ENCODE measurements around the gene CNTN5. TPM values are rescaled to one million over a fixed set of nuclear protein-coding genes. Genes with fewer than 3 reads are reported as not detected.
"Not testable (repeated sequence)": the region's sequence is repeated elsewhere in the genome, so short reads cannot be mapped to it uniquely, and the experiment has no call there.

Gene CNTN5
- total RNA-seq, 4 donors from 2014 or later: not detected

- no peak for ATAC-seq (ENCODE audit: low FRiP score)
- no peak for TF ChIP-seq CTCF (IDR thresholded peaks at IDR 0.05)
- DNase-seq (ENCODE audit: low spot score): no peak
Observed at GRCh38 chr11:99814738-99815137, 794.0 kb downstream of the CNTN5 start.

- TF ChIP-seq CTCF (IDR thresholded peaks at IDR 0.05): no peak
- ATAC-seq (ENCODE audit: low FRiP score): no peak
- no peak for DNase-seq (ENCODE audit: low spot score)
Observed at GRCh38 chr11:99818991-99819390, 798.2 kb downstream of the CNTN5 start.

- TF ChIP-seq CTCF (IDR thresholded peaks at IDR 0.05): no peak
- no peak for DNase-seq (ENCODE audit: low spot score)
- ATAC-seq (ENCODE audit: low FRiP score): no peak
Observed at GRCh38 chr11:99822846-99823565, 802.3 kb downstream of the CNTN5 start.

GRCh38 chr11:99836739-99837138, 816.0 kb downstream of the CNTN5 start:
- not testable (repeated sequence) for DNase-seq (ENCODE audit: low spot score)

GRCh38 chr11:99841885-99842284, 821.1 kb downstream of the CNTN5 start:
- no peak for ATAC-seq (ENCODE audit: low FRiP score)
- no peak for DNase-seq (ENCODE audit: low spot score)
- no peak for TF ChIP-seq CTCF (IDR thresholded peaks at IDR 0.05)

More at GRCh38 chr11:99836739-99837138, 816.0 kb downstream of the CNTN5 start:
- not testable (repeated sequence) for ATAC-seq (ENCODE audit: low FRiP score)

- no peak for TF ChIP-seq CTCF (IDR thresholded peaks at IDR 0.05)
- no peak for ATAC-seq (ENCODE audit: low FRiP score)
- no peak for DNase-seq (ENCODE audit: low spot score)
Observed at GRCh38 chr11:99865951-99866350, 845.2 kb downstream of the CNTN5 start.

GRCh38 chr11:99881610-99882009, 860.9 kb downstream of the CNTN5 start:
- ATAC-seq (ENCODE audit: low FRiP score): no peak
- DNase-seq (ENCODE audit: low spot score): no peak
- TF ChIP-seq CTCF (IDR thresholded peaks at IDR 0.05): no peak
